NT2/D1 (cell line): ENCODE data around the gene B3GALNT1.

Source experiments
- DNase-seq: peaks from one replicate; pipeline ENCODE4 v3.0.0-alpha.2; 2011; ENCODE audit warnings: low read depth, low spot score
- H3K27me3 ChIP-seq: 2 replicates; pipeline ENCODE4 v1.6.0; 2011; ENCODE audit warnings: mild to moderate bottlenecking; ENCODE audit not compliant: insufficient read length, insufficient read depth
- H3K36me3 ChIP-seq: 2 replicates; pipeline ENCODE4 v1.6.1; 2011; ENCODE audit warnings: mild to moderate bottlenecking, low read length, mixed read lengths; ENCODE audit not compliant: insufficient read depth, insufficient read length
- H3K4me1 ChIP-seq: 2 replicates; pipeline ENCODE4 v1.5.1; 2011; ENCODE audit not compliant: insufficient read depth, insufficient read length
- H3K4me3 ChIP-seq: 2 replicates; pipeline ENCODE4 v1.5.1; 2011; ENCODE audit warnings: low read depth; ENCODE audit not compliant: insufficient read length
- H3K9ac ChIP-seq: 2 replicates; pipeline ENCODE4 v1.6.0; 2011; ENCODE audit warnings: low read depth; ENCODE audit not compliant: insufficient read length
- H3K9me3 ChIP-seq: 2 replicates; pipeline ENCODE4 v1.5.1; 2011; ENCODE audit warnings: mild to moderate bottlenecking, low read length; ENCODE audit not compliant: insufficient read depth
- SUZ12 ChIP-seq: IDR thresholded peaks from 2 replicates; pipeline ENCODE4 v1.6.1; 2011; ENCODE audit not compliant: insufficient read length, insufficient read depth; ENCODE audit errors: extremely low read depth
- YY1 ChIP-seq: IDR thresholded peaks from 2 replicates; pipeline ENCODE4 v1.6.1; 2011; ENCODE audit not compliant: insufficient read length, insufficient read depth
- ZNF274 ChIP-seq: IDR thresholded peaks from 2 replicates; pipeline ENCODE4 v1.6.1; 2011; ENCODE audit warnings: mild to moderate bottlenecking, low read depth, low read length

B3GALNT1 gene

GRCh38 chr3:161104561-161105551, at the start of gene B3GALNT1:
TSS of gene B3GALNT1 (minus strand) at chr3:161105349. CDS start at chr3:161086754, 18,595 bp downstream.
- TF ChIP-seq SUZ12 (no peak), ZNF274 (no peak), YY1 (no peak)
- no peaks in the 10 kb centered on the region for H3K9me3 ChIP-seq
- peaks cover 9% of the 10 kb centered on the region for H3K27me3 ChIP-seq
- no peaks in the 10 kb centered on the region for H3K4me1 ChIP-seq
- H3K36me3 ChIP-seq, result peaks cover 38% of the 10 kb centered on the region
- peak within 1 kb of the TSS; percentile 95 for H3K9ac ChIP-seq
- peak within 1 kb of the TSS; percentile 84 for H3K4me3 ChIP-seq
- peak; percentile 25 for DNase-seq

GRCh38 chr3:161153480-161153879, 48.3 kb upstream of the B3GALNT1 start:
- no peak overlapping the region for H3K9ac ChIP-seq
- no peaks in the 10 kb centered on the region for H3K36me3 ChIP-seq
- TF ChIP-seq YY1 (no peak), SUZ12 (no peak), ZNF274 (no peak)
- H3K4me1 ChIP-seq, result no peaks in the 10 kb centered on the region
- H3K27me3 ChIP-seq, result no peaks in the 10 kb centered on the region
- no peaks in the 10 kb centered on the region for H3K9me3 ChIP-seq
- no peak for DNase-seq
- no peak overlapping the region for H3K4me3 ChIP-seq

GRCh38 chr3:161150001-161150525, 44.9 kb upstream of the B3GALNT1 start:
- no peak for DNase-seq
- TF ChIP-seq YY1 (no peak), SUZ12 (no peak), ZNF274 (no peak)
- Histone ChIP-seq H3K27me3 (no peaks in the 10 kb centered on the region), H3K9ac (no peak overlapping the region), H3K36me3 (no peaks in the 10 kb centered on the region), H3K4me3 (no peak overlapping the region), H3K4me1 (no peaks in the 10 kb centered on the region), H3K9me3 (no peaks in the 10 kb centered on the region)

GRCh38 chr3:161149529-161149928, 44.4 kb upstream of the B3GALNT1 start:
- Histone ChIP-seq H3K27me3 (no peaks in the 10 kb centered on the region), H3K4me3 (no peak overlapping the region), H3K9me3 (peaks cover 3% of the 10 kb centered on the region), H3K9ac (no peak overlapping the region), H3K4me1 (no peaks in the 10 kb centered on the region), H3K36me3 (no peaks in the 10 kb centered on the region)
- DNase-seq, result no peak
- TF ChIP-seq ZNF274 (no peak), SUZ12 (no peak), YY1 (no peak)

DNA sequence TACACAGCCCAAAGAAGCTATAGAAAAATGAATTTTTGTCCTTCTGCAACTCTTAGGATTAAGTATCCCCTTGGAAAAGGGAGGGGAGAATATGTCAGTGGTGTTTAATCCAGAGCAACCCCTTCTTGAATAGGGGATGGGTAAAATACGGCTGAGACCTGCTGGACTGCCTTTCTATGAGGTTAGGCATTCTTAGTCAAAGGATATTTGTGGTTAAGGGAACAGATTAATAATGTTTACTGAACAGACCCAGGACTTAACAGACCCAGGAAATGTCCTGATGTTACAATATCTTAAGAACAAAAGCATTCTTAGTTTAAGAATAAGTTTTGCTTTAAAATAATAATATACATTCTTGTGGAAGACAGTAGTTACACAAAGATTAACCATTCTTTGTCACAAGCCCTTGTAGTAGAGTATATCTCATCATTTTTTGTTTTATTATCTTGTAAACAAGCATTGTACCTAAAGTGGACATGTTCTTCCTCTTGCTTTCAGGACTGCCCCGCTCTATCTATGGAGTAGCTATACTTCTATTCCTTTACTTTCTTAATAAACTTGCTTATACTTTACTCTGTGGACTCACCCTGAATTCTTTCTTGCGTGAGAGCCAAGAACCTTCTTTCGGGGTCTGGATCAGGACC, 43.8 kb upstream of the B3GALNT1 start:
- H3K36me3 ChIP-seq, result no peaks in the 10 kb centered on the region
- H3K4me3 ChIP-seq, result no peak overlapping the region
- H3K9me3 ChIP-seq, result peaks cover 9% of the 10 kb centered on the region
- no peak for DNase-seq
- TF ChIP-seq YY1 (no peak), SUZ12 (no peak), ZNF274 (no peak)
- no peak overlapping the region for H3K9ac ChIP-seq
- H3K27me3 ChIP-seq, result no peaks in the 10 kb centered on the region
- H3K4me1 ChIP-seq, result no peaks in the 10 kb centered on the region

- no peak overlapping the region for H3K9ac ChIP-seq
- DNase-seq, result no peak
Observed at GRCh38 chr3:161142486-161142885, 37.3 kb upstream of the B3GALNT1 start.

GRCh38 chr3:161139686-161140085, 34.5 kb upstream of the B3GALNT1 start:
- no peak overlapping the region for H3K4me3 ChIP-seq
- DNase-seq, result no peak
- no peaks in the 10 kb centered on the region for H3K27me3 ChIP-seq
- TF ChIP-seq YY1 (no peak), ZNF274 (no peak), SUZ12 (no peak)
- H3K36me3 ChIP-seq, result no peaks in the 10 kb centered on the region
- H3K4me1 ChIP-seq, result no peaks in the 10 kb centered on the region
- peaks cover 9% of the 10 kb centered on the region for H3K9me3 ChIP-seq
- H3K9ac ChIP-seq, result no peak overlapping the region

More at GRCh38 chr3:161142486-161142885, 37.3 kb upstream of the B3GALNT1 start:
- no peak for TF ChIP-seq YY1
- no peak for TF ChIP-seq ZNF274
- no peak for TF ChIP-seq SUZ12
- H3K4me3 ChIP-seq, result no peak overlapping the region
- no peaks in the 10 kb centered on the region for H3K36me3 ChIP-seq
- no peaks in the 10 kb centered on the region for H3K4me1 ChIP-seq
- H3K9me3 ChIP-seq, result peaks cover 11% of the 10 kb centered on the region
- H3K27me3 ChIP-seq, result no peaks in the 10 kb centered on the region
